Medulla oblongata (tissue), 1 donor: Measurements from ENCODE around the gene QRICH2.
A peak's percentile ranks its signal among the peaks of the same experiment; 100 is the strongest.
"Not testable (repeated sequence)": the region's sequence is repeated elsewhere in the genome, so short reads cannot be mapped to it uniquely, and the experiment has no call there.

ENCODE experiments used
- DNase-seq: peaks from one replicate; pipeline ENCODE4 v3.0.0-alpha.2; 2015; ENCODE audit errors: extremely low spot score

QRICH2 gene

DNA sequence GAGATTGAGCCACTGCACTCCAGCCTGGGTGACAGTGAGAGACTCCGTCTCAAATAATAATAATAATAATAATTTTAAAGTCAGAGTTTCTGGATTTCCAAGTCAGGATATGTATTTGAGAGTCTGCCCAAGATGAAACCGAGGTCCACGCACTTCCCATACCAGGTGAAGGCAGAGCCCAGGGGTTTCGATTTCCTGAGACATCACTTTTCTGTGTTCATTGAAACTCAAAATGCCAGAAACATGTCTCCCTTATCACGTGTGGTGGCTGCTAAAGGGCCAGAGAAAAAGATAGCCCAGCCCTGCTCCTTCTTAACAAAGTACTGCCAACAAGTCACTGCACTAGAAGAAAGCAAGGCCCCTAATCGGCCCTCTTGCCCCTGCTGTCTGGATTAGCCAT, 57.9 kb downstream of the QRICH2 start:
- DNase-seq, result no peak

DNA sequence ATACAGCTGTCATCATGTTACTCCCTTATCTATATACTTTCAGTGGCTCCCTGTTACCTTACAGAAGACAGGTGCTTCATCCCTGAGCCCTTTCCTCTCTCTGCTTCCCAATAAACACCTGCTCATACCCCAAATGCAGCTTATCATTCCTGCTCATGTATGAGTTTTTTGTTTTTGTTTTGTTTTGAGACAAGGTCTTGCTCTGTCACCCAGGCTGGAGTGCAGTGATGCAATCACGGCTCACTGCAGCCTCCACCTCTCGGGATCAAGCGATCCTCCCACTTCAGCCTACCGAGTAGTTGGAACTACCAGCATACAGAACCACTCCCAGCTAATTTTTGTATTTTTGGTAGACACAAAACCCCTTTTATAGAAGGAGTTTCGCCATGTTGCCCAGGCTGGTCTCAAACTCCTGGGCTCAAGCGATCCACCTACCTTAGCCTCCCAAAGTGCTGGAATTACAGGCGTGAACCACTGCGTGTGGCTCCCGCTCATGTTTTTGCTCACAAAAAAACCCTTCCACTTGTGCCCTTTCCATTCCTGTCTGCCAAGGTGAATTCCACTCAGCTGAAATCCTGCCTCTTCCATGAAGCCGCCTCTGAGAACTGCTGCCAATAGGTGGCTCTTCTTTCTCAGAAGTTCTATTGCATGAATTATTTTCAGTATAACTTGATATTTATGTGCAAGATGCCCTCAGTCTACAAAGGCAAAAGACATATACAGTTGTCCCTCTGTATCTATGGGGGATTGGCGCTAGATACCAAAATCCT, 59.9 kb downstream of the QRICH2 start:
- no peak for DNase-seq

DNA sequence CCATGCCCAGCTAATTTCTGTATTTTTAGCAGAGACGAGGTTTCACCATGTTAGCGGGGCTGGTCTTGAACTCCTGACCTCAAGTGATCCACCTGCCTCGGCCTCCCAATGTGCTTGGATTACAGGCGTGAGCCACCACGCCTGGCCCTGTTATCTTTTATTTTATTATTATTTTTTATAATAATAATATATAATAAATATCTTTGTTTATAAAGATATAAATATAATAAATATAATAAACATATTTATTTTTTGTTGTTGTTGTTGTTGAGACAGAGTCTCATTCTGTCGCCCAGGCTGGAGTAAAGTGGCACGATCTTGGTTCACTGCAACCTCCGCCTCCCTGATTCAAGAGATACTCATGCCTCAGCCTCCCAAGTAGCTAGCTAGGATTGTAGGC, 60.8 kb downstream of the QRICH2 start:
- no peak for DNase-seq

DNA sequence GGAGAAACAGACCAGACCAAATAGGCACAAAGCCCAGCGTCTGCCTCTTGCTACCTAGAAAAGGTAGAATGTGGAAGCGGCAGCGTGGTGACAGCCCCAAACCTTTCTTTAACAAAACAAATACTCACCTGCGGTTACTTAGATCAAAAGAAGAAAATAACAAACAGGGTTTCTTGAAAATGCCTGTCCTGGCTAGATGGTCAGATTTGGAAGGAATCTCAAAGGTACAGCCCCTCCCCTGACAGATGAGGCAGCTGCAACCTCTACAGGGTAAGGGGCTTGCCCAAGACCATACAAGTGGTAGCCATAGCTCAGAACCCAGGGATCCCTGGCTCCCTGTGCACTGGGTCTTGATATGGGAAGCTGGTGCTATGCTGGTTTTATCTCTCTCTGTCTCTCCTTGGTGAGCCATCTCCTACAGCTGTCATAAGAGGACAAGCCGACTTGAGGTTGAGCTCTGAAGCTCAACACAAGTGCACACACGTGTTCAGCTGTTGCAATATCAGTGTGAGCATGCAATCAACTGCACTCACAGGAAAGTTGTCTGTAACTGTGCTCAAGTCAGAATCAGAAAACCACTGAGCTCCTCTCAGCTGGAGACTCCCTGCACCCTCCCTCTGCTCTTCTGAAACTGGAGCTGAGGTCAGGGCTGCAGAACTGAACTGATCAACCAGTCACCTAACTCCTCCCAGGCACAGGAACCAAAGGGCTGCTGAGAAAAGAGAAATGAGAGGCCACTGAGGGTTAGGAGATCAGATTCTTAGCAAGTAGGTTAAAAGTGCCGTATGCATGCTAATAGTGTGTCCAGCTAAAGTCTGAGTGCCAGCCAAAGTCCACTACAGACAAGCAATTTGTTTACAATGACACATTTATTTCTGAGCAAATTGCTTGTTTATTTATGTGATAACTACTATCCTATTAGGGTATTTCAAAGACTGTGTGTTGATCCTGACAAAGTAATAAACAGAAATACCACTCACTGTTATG, 61.7 kb downstream of the QRICH2 start:
- DNase-seq, result peak; percentile 30

DNA sequence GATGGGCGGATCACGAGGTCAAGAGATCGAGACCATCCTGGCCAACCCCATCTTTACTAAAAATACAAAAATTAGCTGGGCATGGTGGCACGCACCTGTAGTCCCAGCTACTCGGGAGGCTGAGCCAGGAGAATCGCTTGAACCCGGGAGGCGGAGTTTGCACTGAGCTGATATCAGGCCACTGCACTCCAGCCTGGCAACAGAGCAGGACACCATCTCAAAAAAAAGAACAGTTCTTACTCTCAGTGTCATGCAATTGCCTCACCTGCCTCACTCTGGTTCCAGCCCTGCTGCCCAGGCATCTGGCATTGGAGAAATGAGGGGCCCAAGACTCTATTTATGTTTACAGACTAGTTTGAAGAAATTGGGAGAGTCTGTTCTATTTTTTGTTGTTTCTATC, 63.4 kb downstream of the QRICH2 start:
- DNase-seq, result not testable (repeated sequence)

DNA sequence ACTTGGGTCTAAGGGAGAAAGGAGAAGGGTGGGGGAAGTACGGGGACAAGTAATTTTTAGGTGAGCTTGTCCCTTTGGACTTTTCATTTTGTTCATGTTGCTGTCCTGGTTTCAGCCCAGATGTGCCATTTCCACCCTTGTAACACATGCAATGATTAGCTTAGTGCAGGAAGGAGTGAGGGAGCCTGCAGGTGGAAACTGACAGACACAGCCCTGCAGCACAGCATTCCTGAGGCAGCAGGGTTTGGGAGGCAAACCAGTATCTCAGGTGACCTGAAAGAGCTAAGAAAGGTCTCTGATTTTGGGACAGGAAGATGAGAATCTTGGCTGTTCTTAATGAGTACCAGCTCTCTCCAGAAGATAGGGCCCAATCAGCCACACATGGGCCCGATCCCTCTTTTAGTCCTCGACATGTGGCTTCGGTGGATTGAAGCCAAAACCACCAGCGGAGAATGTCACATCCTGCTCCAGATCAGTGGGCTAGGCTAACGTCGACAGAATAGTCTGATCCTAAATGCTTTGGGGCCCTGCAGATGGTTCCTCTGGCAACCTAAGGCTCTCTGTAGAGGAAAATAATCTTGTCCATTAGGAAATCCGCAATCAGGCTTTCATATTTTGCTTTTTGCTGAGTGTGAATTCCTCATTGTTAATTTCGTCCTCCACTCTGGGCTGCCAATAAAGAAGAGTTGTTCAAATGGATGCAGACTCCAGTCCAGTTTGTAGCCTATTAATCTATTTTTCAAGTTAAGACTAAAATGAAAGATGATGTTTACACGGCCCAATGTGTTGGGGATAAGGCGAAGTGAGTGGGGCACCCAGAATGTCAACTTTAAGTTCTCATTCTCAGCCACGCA, 64.0 kb downstream of the QRICH2 start:
- DNase-seq, result peak; percentile 42

DNA sequence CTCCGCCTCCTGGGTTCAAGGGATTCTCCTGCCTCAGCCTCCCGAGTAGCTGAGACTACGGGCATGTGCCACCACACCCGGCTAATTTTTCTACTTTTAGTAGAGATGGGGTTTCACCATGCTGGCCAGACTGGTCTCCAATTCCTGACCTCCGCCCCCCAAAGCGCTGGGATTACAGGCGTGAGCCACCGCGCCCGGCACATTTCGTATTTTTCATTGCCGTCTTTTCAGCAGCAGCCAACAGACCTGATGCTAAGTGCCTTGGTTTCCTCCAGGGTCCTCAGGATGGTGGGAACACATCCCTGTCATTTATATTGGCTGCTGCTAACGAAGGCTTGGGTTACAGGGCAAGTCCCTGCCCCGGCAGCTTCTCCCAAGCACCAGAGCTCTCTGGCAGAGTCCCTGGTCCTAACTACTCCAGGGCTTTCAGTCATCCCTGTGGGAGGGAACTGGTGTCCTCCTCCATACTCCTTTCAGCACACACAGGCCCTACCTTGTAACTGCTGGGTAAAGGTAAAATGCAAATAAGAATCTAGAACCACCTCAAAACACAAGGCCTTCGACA, 66.3 kb downstream of the QRICH2 start:
- DNase-seq, result no peak

DNA sequence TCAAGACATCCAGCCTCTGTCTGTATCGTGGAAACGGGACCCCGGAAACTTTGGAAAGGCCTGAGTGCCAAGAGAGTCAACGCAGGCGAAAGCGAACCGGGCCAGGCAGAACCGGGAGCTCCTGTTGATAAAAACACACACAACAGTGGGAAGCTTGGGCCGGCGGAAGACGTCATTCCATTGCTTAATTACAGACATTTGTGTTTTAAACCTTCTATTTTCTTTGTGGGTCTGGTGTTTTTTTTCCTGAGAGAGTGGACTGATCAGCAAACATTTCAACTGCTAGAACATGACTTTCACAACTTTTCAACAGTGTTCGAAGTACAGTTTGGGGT, 66.9 kb downstream of the QRICH2 start:
- DNase-seq, result peak; percentile 40

DNA sequence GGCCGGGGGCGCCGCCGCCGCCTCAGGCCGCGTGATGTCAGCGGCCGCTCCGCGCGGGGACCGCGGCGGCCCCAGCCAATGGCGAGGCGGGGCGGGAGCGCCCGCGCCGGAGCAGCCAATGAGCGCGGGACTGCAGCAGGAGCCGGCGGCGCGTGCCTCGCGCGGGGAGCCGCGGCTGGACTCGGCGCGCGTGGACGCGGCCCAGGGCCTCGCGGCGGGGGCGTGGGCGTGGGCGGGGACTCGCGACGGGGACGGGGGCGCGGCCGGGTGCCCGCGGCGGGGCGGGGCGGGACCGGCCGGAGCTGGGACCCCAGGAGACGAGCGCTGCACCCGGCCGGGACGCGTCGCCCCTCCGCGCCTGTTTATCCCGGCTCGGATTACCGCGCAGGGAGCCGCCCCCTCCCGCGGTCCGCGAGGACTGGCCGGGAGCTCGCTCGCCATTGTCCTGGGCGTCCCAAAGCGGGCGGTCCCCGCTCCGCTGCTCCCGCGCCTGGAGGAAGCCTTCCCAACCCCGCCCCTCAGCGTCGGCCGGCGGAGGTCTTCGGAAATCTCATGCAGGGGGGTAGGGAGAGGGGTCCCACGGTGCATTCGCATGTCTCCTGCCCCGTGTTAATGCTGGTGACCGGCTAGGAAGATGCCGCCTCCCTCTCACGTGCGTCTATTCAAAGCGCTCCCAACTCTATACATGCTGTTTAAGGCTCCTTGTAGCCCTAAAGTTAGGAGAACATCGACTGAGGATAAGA, 67.4 kb downstream of the QRICH2 start, which contains the start of gene RNF157:
Gene RNF157 (minus strand): TSS at position 33 of the 743 bp plus-strand sequence. CDS start 253 bp downstream, outside the sequence.
- DNase-seq, result peak; percentile 81

DNA sequence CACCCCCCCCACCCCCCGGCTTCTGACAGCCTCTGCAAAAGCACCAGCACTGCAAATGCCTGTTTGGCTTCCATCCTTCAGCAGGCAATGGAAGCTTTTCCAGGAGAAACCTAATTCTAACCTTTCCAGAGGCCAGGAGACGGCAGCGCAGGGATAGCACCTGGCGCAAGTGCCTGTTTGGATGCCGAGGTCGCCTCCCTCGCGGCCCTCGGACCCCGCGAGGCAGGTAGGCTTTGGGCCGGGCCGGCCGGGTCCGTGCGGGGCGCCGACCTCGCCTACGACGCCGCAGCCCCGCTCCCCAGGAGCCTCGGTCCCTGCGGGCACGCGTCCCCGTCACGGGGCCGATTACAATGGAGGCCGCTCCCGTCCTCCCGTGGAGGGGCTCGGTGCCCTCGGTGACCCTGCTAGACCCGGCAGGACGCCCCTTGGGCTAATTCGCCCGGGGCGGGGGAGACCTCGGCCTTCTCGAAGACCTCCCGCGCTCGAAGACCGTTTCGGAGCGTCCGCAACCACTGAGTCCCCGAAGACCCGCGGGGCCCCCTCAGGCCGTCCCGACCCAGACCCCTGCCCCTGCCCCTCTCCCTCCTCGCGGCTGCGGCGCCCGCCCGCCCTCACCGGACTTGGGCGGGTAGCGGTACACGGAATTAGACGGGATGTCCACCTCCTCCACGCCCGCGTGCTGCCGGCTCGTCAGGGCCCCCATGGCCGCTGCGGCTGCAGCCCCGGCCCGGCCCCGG, 68.4 kb downstream of the QRICH2 start:
- no peak for DNase-seq

DNA sequence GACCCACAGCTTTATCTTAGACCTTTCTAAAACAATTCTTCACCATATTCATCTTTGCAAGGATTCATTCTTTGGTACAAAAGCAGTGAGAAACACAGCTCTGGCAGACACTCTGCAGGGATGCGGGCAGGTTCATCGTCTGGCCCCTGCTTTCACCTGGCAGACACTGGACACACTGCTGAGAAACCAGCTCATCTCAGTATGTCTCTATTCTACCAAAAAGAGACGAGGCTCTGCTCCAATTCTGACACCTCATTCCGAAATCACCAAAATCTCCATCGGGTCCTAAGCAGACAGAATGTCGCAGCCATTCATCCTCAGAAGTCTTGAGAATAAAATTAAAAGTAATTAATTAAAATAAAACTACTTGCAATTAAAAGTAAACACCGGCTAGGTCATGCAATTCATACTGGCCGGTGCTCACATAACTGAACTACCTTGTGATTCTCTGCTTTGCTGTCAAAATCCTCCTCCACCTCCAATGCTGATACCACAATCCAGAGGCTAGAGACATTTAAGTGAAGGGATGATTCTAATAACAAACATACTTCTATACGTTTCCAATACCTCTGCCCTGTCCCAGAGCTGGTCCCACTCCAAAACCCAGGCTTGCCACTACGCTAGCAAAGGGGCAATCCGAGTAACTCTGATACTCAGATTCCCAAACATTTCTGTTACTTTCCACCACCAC, 69.1 kb downstream of the QRICH2 start:
- DNase-seq, result peak; percentile 22

DNA sequence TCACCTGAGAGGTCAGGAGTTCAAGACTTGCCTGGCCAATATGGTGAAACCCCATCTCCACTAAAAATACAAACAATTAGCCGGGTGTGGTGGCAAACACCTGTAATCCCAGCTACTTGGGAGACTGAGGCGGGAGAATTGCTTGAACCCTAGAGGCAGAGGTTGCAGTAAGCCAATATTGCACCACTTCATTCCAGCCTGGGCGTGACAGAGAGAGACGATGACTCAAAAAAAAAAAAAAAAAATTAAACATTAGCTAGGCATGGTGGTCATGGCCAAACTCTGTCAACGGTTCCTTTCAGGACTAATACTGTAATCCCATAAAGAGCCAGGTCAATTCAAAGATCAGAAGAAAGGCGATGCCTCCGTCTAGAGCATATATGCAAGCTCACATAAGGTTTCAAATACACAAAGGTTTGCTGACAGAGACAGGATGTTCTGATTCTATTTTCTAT, 70.2 kb downstream of the QRICH2 start:
- no peak for DNase-seq

DNA sequence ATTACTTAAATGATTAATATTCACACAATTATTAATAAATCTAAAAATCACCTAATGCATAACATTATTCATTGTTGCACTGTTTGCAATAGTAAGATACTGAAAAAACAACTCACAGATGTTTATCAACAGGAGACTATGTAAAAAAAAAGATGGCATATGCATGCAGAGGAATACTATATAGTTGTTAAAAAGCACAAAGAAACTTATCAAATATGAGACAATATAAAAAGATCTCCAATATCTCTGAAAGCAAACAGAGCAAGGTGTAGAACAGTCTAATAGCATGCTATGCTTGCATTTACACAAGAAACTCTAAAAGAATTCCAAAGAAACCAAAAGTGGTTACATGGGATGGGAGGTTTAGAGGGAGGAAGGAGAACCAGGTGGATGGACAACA, 71.5 kb downstream of the QRICH2 start:
- DNase-seq, result no peak

DNA sequence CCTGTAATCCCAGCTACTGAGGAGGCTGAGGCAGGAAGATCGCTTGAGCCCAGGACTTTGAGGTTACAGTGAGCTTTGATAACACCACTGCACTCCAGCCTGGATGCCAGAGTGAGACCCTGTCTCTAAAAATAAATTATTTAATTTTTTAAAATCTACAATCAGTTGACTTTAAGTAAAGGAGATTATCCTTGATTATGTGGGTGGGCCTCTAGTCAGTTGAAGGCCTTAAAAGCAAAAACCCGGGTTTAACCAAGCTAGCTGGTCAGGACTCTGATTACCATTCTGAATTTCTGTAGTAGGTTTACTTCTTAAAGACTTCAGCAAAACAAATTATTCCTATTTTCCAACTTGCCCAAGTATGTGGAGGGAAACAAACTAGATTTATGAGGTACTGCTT, 72.2 kb downstream of the QRICH2 start:
- no peak for DNase-seq

DNA sequence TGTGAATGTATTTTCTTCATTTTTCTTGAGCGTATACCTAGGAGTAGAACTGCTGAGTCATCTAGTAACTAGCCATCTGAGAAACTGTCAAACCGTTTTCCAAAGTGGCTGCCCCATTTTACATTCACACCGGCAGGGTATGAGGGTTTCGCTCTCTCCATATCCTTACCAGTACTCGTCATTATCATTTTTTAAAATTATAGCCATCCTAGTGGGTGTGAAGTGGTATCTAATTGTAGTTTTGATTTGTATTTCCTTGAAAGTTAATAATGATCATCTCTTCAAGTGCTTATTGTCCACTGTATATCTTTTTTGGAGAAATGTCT, 73.8 kb downstream of the QRICH2 start:
- no peak for DNase-seq

DNA sequence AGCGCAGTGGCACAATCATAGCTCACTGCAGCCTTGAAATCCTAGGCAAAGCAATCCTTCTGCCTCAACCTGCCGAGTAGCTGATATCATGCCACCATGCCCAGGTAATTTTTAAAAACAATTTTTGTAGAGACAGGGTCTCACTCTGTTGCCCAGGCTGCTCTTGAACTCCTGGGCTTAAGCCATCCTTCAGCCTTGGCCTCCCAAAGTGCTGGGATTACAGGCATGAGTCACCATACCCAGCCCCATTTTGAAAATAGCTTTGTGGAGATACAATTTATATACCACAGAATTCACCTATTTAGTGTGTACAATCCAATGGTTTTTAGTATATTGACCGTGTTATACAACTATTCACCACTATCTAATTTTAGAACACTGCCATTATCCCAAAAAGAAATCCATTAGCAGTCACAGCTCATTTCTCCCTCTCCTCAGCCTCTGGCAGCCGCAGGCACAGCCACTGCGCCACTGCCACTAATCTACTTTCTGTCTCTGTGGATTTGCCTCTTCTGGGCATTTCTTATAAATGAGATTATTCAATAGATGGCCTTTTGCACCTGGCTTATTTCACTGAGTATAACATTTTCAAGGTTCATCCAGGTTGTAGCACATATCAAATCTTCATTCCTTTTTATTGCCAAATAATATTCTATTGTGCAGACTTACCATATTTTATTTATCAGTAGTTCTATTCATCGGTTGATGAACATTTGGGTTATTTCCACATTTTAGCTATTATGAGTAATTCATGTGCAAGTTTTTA, 74.3 kb downstream of the QRICH2 start:
- no peak for DNase-seq

DNA sequence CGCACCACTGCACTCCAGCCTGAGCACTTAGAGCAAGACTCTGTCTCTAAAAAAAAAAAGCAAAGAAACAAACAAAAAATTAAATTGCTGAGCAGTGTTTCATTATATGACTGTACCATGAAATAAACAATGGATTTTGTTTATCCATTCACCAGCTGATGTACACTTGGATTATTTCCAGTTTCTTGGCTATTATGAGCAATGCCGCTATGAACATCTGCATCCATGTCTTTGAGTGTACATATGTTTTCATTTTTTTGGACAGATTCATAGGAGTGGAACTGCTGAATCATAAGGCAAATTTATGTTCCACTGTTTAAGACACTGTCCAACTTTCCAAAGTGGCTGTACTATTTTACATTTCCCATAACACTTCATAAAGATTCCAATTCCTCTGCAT, 75.7 kb downstream of the QRICH2 start:
- DNase-seq, result no peak

DNA sequence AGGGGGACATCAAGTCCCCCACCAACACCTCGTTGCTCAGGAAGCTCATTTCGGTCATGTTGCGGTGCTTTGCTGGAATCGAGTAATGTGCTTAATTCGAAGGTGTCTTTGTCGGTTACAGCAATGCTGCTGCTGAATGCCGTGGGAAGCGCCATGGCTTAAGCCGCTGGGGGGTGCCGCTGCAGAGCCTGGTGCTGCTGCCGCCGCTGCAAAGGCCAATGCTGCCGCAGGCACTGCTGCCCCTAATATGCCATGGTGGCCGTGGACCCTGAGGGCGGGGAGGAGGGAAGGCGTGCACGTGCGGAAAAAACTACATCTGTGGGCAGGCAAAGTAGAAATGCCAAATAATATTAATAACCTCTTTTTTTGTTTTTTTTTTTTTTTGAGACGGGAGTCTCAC, 81.3 kb downstream of the QRICH2 start:
- DNase-seq, result not testable (repeated sequence)
